ENCODE data around the gene BANP. TPM values are rescaled to one million over a fixed set of nuclear protein-coding genes. Genes with fewer than 3 reads are reported as not detected.
"Not testable (repeated sequence)": the region's sequence is repeated elsewhere in the genome, so short reads cannot be mapped to it uniquely, and the experiment has no call there.

Gene BANP
- total RNA-seq, 1 experiment from 2014 or later: 16.7 TPM

DNA sequence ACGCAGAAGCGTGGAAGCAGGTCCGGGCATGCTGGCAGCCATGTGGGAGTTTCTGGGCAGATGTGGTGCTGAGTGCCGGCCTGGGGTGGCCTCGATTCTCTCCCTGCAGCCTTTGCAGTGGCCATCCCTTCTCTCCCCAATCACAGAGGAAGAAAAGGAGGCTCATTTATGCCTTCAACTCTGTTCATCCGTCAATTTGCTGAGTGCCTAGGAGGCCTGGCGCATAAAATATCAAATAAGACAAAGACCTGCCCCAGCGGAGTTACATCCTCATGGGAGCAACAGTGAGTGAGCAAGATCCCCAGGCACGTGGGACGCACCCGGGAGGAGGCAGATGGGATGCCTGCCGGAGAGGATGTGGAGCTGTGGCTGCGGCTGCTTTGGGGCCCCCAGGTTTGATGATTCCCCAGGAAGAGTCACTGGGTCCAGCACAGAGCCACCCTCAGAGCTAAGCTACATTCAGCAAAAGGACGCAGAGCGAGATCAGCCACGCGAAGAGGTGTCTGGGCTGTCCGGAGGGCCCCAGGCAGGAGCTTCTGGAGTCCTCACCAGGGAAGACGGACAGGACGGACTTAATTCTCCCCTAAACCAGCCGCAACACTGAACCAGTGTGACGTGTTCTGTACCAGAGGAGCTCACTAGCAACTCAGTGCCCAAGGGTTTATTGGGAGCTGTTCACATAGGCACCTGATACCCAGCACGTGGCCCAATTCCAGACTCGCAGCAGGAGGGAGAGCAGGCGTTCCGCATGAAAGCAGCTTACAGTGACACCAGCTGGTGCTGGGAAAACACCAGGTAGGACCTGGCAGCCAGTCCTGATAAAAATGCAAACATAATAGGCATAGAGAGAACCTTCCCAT lies 26.2 kb upstream of the BANP start:
- DNase-seq (ENCODE audit: low read depth): peak; percentile 88
- in situ Hi-C loops (cut with HindIII; ENCODE audit: low pct_unique_long_range_greater_than_20kb, low sequenced_read_pairs): no loop called here

- no peak for DNase-seq (ENCODE audit: low read depth)
- in situ Hi-C loops (cut with HindIII; ENCODE audit: low pct_unique_long_range_greater_than_20kb, low sequenced_read_pairs): no loop called here
Measured at GRCh38 chr16:87926246-87927194, 24.7 kb upstream of the BANP start.

DNA sequence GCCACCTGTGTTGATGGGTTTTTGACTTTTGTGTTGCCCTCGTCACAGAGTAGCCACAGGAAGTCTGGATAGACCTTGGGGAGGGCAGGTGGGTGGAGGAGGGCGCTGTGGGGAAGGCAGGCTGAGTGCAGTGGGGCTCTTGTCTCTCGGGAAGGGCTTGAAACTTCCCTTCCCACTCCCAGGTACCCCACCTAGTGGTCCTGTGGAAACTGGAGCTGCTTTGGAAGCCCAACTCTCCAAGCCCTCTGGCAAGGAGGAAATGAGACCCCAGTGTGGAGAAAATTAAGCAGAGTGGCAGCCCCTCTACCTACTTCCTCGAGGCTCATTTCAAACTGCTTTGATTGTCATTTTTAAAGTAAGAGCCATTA lies 24.1 kb upstream of the BANP start:
- DNase-seq (ENCODE audit: low read depth): no peak
- in situ Hi-C loops (cut with HindIII; ENCODE audit: low pct_unique_long_range_greater_than_20kb, low sequenced_read_pairs): no loop called here

DNA sequence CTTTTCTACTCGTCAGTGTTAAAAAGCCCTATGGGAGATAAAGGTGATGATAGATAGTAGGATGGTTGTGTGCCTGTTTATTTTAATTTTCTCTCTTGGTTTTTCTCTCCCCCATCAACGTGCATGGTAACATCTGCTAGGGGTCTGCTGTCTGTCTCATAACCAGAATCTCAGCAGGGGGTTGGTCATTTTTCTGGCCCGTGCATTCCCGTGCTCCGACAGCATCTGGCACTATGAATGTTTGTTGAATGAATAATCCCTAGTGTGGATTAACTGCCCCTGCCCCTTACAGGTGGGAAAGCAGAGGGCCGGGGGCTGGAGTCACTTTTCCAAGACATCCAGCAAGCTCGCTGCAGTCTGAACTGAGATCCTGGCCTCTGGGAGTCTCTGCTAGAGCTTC lies 21.2 kb upstream of the BANP start:
- in situ Hi-C loops (cut with HindIII; ENCODE audit: low pct_unique_long_range_greater_than_20kb, low sequenced_read_pairs): no loop called here
- no peak for DNase-seq (ENCODE audit: low read depth)

GRCh38 chr16:87930456-87930855 lies 20.8 kb upstream of the BANP start:
- in situ Hi-C loops (cut with HindIII; ENCODE audit: low pct_unique_long_range_greater_than_20kb, low sequenced_read_pairs): no loop called here
- no peak for DNase-seq (ENCODE audit: low read depth)

DNA sequence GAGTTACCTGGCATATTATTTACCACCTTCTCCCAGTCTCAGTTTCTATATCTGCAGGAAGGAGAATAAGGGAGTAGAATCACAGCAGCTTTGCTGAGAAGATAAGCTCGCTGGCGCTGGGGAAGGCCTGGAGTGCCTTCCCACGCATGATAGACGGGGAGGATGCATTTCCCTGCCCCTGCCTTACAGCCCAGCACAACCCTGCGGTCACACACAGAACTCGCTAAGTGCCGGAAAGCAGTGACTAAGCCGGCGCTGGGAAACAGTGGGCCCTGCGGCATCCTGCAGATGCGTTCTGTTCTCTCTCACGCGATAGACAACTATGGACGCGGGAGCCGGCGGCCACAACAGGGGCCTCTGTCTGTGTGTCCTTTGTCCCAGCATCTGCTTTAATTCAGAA lies 19.7 kb upstream of the BANP start:
- in situ Hi-C loops (cut with HindIII; ENCODE audit: low pct_unique_long_range_greater_than_20kb, low sequenced_read_pairs): no loop called here
- no peak for DNase-seq (ENCODE audit: low read depth)

DNA sequence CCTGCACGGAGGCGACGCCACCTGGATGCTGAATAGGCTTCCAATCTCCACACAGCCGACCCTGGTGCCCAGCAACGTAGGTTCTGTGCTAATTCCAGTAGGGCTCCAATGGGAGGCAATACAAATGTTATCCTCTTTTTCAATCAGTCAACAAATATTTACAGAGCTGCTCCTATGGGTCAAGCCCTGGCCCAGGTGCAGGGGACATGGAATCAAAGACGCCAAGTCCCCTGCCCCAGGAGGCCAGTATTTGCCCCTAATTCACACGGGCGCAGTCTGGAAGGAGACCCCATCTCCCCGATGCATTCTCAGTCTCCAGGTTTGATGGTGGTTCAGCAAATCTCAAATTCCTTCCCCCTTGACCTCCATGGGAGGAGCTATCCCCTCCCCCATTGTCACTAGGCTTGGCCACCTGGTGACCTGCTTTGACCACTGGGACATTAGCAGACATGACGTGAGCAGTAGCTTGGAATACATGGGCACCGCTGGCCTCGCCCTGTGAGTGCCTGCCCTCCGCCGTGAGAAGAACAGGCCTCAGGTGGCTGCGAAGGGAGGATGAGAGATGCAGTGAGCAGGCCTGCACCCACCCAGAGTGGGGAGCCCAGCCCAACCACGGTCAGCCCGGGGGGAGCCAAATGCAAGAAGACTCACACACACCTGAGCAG lies 18.6 kb upstream of the BANP start:
- in situ Hi-C loops (cut with HindIII; ENCODE audit: low pct_unique_long_range_greater_than_20kb, low sequenced_read_pairs); DNase-seq (ENCODE audit: low read depth): not testable (repeated sequence)

GRCh38 chr16:87933140-87933495 lies 18.1 kb upstream of the BANP start:
- in situ Hi-C loops (cut with HindIII; ENCODE audit: low pct_unique_long_range_greater_than_20kb, low sequenced_read_pairs): no loop called here
- DNase-seq (ENCODE audit: low read depth): no peak

GRCh38 chr16:87934752-87935425 lies 16.3 kb upstream of the BANP start:
- DNase-seq (ENCODE audit: low read depth); in situ Hi-C loops (cut with HindIII; ENCODE audit: low pct_unique_long_range_greater_than_20kb, low sequenced_read_pairs): not testable (repeated sequence)

- in situ Hi-C loops (cut with HindIII; ENCODE audit: low pct_unique_long_range_greater_than_20kb, low sequenced_read_pairs); DNase-seq (ENCODE audit: low read depth): not testable (repeated sequence)
Measured at GRCh38 chr16:87936016-87936374, 15.2 kb upstream of the BANP start.

GRCh38 chr16:87936375-87937230 lies 14.6 kb upstream of the BANP start, which contains the start of gene CA5A:
CA5A (minus strand) TSS chr16:87936529; CDS start chr16:87936450, 79 bp downstream.
- no peak for DNase-seq (ENCODE audit: low read depth)
- in situ Hi-C loops (cut with HindIII; ENCODE audit: low pct_unique_long_range_greater_than_20kb, low sequenced_read_pairs): no loop called here

- DNase-seq (ENCODE audit: low read depth); in situ Hi-C loops (cut with HindIII; ENCODE audit: low pct_unique_long_range_greater_than_20kb, low sequenced_read_pairs): not testable (repeated sequence)
Measured at GRCh38 chr16:87937231-87937542, 14.0 kb upstream of the BANP start.

GRCh38 chr16:87938412-87938949 lies 12.8 kb upstream of the BANP start:
- no peak for DNase-seq (ENCODE audit: low read depth)
- in situ Hi-C loops (cut with HindIII; ENCODE audit: low pct_unique_long_range_greater_than_20kb, low sequenced_read_pairs): no loop called here

DNA sequence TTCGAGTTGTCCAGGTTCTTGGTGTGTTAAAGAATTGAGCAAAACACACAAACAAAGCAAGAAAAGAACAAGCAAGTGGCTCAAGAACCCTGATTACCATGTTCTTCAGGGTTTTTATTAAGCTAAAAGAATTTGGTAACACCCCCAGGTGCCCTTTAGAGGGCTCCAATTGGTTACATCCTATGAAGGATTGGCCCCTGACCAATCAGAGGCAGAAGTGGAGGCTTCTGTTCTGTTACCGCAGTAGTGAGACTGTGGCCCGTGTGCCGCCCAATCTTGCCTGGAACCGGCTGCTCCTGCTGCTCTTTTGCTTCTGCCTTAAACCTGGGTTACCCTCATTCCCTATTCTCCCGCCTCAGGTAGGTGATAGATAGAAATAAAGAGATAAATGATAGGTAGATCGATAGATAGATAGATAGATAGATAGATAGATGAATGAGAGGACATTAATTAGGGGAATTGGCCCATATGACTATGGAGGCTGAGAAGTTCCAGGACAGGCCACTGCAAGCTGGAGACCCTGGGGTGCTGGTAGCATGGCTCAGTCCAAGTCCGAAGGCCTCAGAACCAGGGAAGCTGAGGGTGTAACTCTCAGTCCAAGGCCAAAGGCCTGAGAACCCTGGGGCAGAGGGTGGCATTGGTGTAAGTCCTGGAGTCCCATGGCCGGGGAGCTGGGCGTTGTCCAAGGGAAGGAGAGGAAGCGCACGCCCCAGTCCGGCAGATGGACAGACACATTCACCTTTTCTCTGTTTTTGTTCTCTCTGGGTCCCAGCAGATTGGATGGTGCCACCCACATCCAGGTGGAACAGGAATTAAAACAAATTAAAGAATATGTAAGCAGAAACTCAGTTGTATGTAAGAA lies 11.4 kb upstream of the BANP start:
- DNase-seq (ENCODE audit: low read depth): no peak
- in situ Hi-C loops (cut with HindIII; ENCODE audit: low pct_unique_long_range_greater_than_20kb, low sequenced_read_pairs): no loop called here

DNA sequence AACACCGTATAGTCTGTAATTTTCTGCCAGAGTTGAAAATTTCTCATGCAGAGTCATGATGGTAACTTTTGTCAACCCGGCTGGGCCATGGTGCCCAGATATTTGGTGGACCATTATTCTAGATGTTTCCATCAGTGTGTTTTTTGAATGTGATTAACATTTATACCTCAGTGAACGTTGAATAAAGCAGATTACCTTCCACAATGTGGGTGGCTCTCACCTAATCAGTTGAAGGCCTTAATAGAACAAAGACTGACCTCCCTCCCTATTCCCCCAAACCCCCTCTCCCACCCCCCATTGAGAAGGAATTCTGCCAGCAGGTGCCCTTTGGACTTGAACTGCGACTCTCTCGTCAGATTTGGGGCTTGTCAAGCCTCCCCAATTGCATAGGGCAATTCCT lies 8.6 kb upstream of the BANP start:
- no peak for DNase-seq (ENCODE audit: low read depth)
- in situ Hi-C loops (cut with HindIII; ENCODE audit: low pct_unique_long_range_greater_than_20kb, low sequenced_read_pairs): no loop called here

GRCh38 chr16:87945351-87946042 lies 5.7 kb upstream of the BANP start:
- no peak for DNase-seq (ENCODE audit: low read depth)
- in situ Hi-C loops (cut with HindIII; ENCODE audit: low pct_unique_long_range_greater_than_20kb, low sequenced_read_pairs): no loop called here
